ENCODE measurements around the gene TCN2.
A peak's percentile ranks its signal among the peaks of the same experiment; 100 is the strongest.

Gene TCN2

GRCh38 chr22:30568137-30568805 is 38.7 kb upstream of the TCN2 start:
- DNase-seq (ENCODE audit: insufficient read length) (no peak), FAIRE-seq (no peak)
- no peak for TF ChIP-seq POLR2A (IDR thresholded peaks at IDR 0.05; ENCODE audit: low read depth, low read length)
- TF ChIP-seq POLR2AphosphoS5 (IDR thresholded peaks at IDR 0.05; ENCODE audit: low read depth, low read length): no peak
- TF ChIP-seq TAF1 (IDR thresholded peaks at IDR 0.05; ENCODE audit: borderline replicate concordance, low read depth, low read length): no peak

- TF ChIP-seq TAF1 (IDR thresholded peaks at IDR 0.05; ENCODE audit: borderline replicate concordance, low read depth, low read length) (no peak), POLR2A (IDR thresholded peaks at IDR 0.05; ENCODE audit: low read depth, low read length) (no peak), POLR2AphosphoS5 (IDR thresholded peaks at IDR 0.05; ENCODE audit: low read depth, low read length) (no peak)
- DNase-seq (ENCODE audit: insufficient read length): no peak
- FAIRE-seq: no peak
These were observed 37.2 kb upstream of the TCN2 start for GRCh38 chr22:30569674-30570202.

GRCh38 chr22:30572210-30572609 is 34.8 kb upstream of the TCN2 start:
- no peak for DNase-seq (ENCODE audit: insufficient read length)
- no peak for TF ChIP-seq POLR2AphosphoS5 (IDR thresholded peaks at IDR 0.05; ENCODE audit: low read depth, low read length)
- TF ChIP-seq POLR2A (IDR thresholded peaks at IDR 0.05; ENCODE audit: low read depth, low read length): no peak
- no peak for TF ChIP-seq TAF1 (IDR thresholded peaks at IDR 0.05; ENCODE audit: borderline replicate concordance, low read depth, low read length)
- no peak for FAIRE-seq

- TF ChIP-seq TAF1 (IDR thresholded peaks at IDR 0.05; ENCODE audit: borderline replicate concordance, low read depth, low read length) (no peak), POLR2AphosphoS5 (IDR thresholded peaks at IDR 0.05; ENCODE audit: low read depth, low read length) (no peak), POLR2A (IDR thresholded peaks at IDR 0.05; ENCODE audit: low read depth, low read length) (no peak)
- DNase-seq (ENCODE audit: insufficient read length): no peak
- FAIRE-seq: no peak
These were observed 34.0 kb upstream of the TCN2 start for GRCh38 chr22:30572840-30573593.

GRCh38 chr22:30573594-30574094 is 33.3 kb upstream of the TCN2 start:
- TF ChIP-seq POLR2A (IDR thresholded peaks at IDR 0.05; ENCODE audit: low read depth, low read length) (no peak), TAF1 (IDR thresholded peaks at IDR 0.05; ENCODE audit: borderline replicate concordance, low read depth, low read length) (no peak), POLR2AphosphoS5 (IDR thresholded peaks at IDR 0.05; ENCODE audit: low read depth, low read length) (no peak)
- DNase-seq (ENCODE audit: insufficient read length) (no peak), FAIRE-seq (no peak)

GRCh38 chr22:30574095-30574981 is 32.6 kb upstream of the TCN2 start, which contains the start of gene GAL3ST1:
TSS of gene GAL3ST1 (minus strand) at chr22:30574665. CDS start at chr22:30557392, 17,273 bp downstream.
- DNase-seq (ENCODE audit: insufficient read length) (no peak), FAIRE-seq (no peak)
- TF ChIP-seq TAF1 (IDR thresholded peaks at IDR 0.05; ENCODE audit: borderline replicate concordance, low read depth, low read length) (no peak), POLR2AphosphoS5 (IDR thresholded peaks at IDR 0.05; ENCODE audit: low read depth, low read length) (no peak), POLR2A (IDR thresholded peaks at IDR 0.05; ENCODE audit: low read depth, low read length) (no peak)

- no peak for TF ChIP-seq TAF1 (IDR thresholded peaks at IDR 0.05; ENCODE audit: borderline replicate concordance, low read depth, low read length)
- TF ChIP-seq POLR2A (IDR thresholded peaks at IDR 0.05; ENCODE audit: low read depth, low read length): 0 out of 2 replicates have a peak, but pooled peaks have one; percentile 15
- DNase-seq (ENCODE audit: insufficient read length) (no peak), FAIRE-seq (no peak)
These were observed 31.8 kb upstream of the TCN2 start for GRCh38 chr22:30574997-30575671.

GRCh38 chr22:30575859-30576258 is 31.1 kb upstream of the TCN2 start:
- DNase-seq (ENCODE audit: insufficient read length): no peak
- FAIRE-seq: no peak
- TF ChIP-seq TAF1 (IDR thresholded peaks at IDR 0.05; ENCODE audit: borderline replicate concordance, low read depth, low read length): no peak
- no peak for TF ChIP-seq POLR2A (IDR thresholded peaks at IDR 0.05; ENCODE audit: low read depth, low read length)
- TF ChIP-seq POLR2AphosphoS5 (IDR thresholded peaks at IDR 0.05; ENCODE audit: low read depth, low read length): no peak

GRCh38 chr22:30578481-30578880 is 28.5 kb upstream of the TCN2 start:
- TF ChIP-seq TAF1 (IDR thresholded peaks at IDR 0.05; ENCODE audit: borderline replicate concordance, low read depth, low read length) (no peak), POLR2AphosphoS5 (IDR thresholded peaks at IDR 0.05; ENCODE audit: low read depth, low read length) (no peak), POLR2A (IDR thresholded peaks at IDR 0.05; ENCODE audit: low read depth, low read length) (no peak)
- FAIRE-seq (no peak), DNase-seq (ENCODE audit: insufficient read length) (no peak)

- no peak for TF ChIP-seq POLR2AphosphoS5 (IDR thresholded peaks at IDR 0.05; ENCODE audit: low read depth, low read length)
- TF ChIP-seq TAF1 (IDR thresholded peaks at IDR 0.05; ENCODE audit: borderline replicate concordance, low read depth, low read length): no peak
- TF ChIP-seq POLR2A (IDR thresholded peaks at IDR 0.05; ENCODE audit: low read depth, low read length): no peak
- no peak for FAIRE-seq
- no peak for DNase-seq (ENCODE audit: insufficient read length)
These were observed 26.1 kb upstream of the TCN2 start for GRCh38 chr22:30580896-30581295.

Measured in GM12892 (cell line).